Measurements from ENCODE around the gene DACH1.

DNA sequence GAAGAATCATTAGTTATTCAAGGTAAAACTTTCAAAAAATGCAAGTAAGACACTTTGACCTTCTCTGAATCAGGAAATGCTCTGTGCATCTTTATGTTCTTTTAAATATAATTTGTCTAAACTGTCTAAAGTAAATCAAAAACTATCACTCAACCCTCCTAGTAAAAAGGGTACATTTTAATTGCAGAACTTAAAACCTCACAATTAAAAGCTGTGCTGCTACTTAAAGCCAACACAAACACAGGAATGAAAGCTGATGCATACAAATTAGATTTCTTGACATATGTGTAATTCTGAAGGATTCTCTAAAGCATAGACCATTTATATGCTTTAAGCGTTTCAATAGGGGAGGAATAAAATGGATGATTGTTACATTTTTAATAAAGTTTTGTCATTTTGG is 58.3 kb downstream of the DACH1 start:
- TF ChIP-seq ZNF232 (CRISPR knock-in tag; IDR thresholded peaks at IDR 0.05) (no peak), ZNF219 (CRISPR knock-in tag; IDR thresholded peaks at IDR 0.05; ENCODE audit: borderline replicate concordance) (no peak), IRF2 (CRISPR knock-in tag; IDR thresholded peaks at IDR 0.05; ENCODE audit: borderline replicate concordance, low read depth) (no peak), CTCF (IDR thresholded peaks at IDR 0.05) (no peak), CREM (CRISPR knock-in tag; IDR thresholded peaks at IDR 0.05) (no peak), TCF7 (CRISPR knock-in tag; IDR thresholded peaks at IDR 0.05; ENCODE audit: low read depth) (no peak), SMAD3 (CRISPR knock-in tag; IDR thresholded peaks at IDR 0.05; ENCODE audit: borderline replicate concordance) (no peak), NR3C1 (CRISPR knock-in tag; conservative IDR thresholded peaks at IDR 0.05; ENCODE audit: low read depth) (no peak), CREB1 (CRISPR knock-in tag; IDR thresholded peaks at IDR 0.05) (no peak)
- TF ChIP-seq, protein P1, sequence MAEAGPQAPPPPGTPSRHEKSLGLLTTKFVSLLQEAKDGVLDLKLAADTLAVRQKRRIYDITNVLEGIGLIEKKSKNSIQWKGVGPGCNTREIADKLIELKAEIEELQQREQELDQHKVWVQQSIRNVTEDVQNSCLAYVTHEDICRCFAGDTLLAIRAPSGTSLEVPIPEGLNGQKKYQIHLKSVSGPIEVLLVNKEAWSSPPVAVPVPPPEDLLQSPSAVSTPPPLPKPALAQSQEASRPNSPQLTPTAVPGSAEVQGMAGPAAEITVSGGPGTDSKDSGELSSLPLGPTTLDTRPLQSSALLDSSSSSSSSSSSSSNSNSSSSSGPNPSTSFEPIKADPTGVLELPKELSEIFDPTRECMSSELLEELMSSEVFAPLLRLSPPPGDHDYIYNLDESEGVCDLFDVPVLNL (CRISPR knock-in tag; IDR thresholded peaks at IDR 0.05; ENCODE audit: borderline replicate concordance, low read depth), result no peak
